ENCODE data around the gene PAX1.

PAX1 gene

GRCh38 chr20:21729316-21729715 lies 23.9 kb downstream of the PAX1 start:
- DNase-seq (ENCODE audit: low read depth) = no peak
- no peak for TF ChIP-seq CTCF (IDR thresholded peaks at IDR 0.05; ENCODE audit: control insufficient read depth, extremely low read depth, insufficient read depth)
- H3K4me3 ChIP-seq (ENCODE audit: low read depth, low read length) = no peak overlapping the region

- DNase-seq (ENCODE audit: low read depth) = no peak
- no peak overlapping the region for H3K4me3 ChIP-seq (ENCODE audit: low read depth, low read length)
- TF ChIP-seq CTCF (IDR thresholded peaks at IDR 0.05; ENCODE audit: control insufficient read depth, extremely low read depth, insufficient read depth) = no peak
Observed at GRCh38 chr20:21739161-21739560, 33.7 kb downstream of the PAX1 start.

GRCh38 chr20:21739682-21740081 lies 34.2 kb downstream of the PAX1 start:
- H3K4me3 ChIP-seq (ENCODE audit: low read depth, low read length) = no peak overlapping the region
- no peak for TF ChIP-seq CTCF (IDR thresholded peaks at IDR 0.05; ENCODE audit: control insufficient read depth, extremely low read depth, insufficient read depth)
- DNase-seq (ENCODE audit: low read depth) = no peak

GRCh38 chr20:21741266-21741665 lies 35.8 kb downstream of the PAX1 start:
- TF ChIP-seq CTCF (IDR thresholded peaks at IDR 0.05; ENCODE audit: control insufficient read depth, extremely low read depth, insufficient read depth) = no peak
- no peak for DNase-seq (ENCODE audit: low read depth)
- H3K4me3 ChIP-seq (ENCODE audit: low read depth, low read length) = no peak overlapping the region

- no peak for TF ChIP-seq CTCF (IDR thresholded peaks at IDR 0.05; ENCODE audit: control insufficient read depth, extremely low read depth, insufficient read depth)
- DNase-seq (ENCODE audit: low read depth) = no peak
Observed at GRCh38 chr20:21762646-21763045, 57.2 kb downstream of the PAX1 start.

GRCh38 chr20:21767200-21767738 lies 61.8 kb downstream of the PAX1 start:
- no peak for DNase-seq (ENCODE audit: low read depth)
- no peak overlapping the region for H3K4me3 ChIP-seq (ENCODE audit: low read depth, low read length)
- no peak for TF ChIP-seq CTCF (IDR thresholded peaks at IDR 0.05; ENCODE audit: control insufficient read depth, extremely low read depth, insufficient read depth)

More at GRCh38 chr20:21762646-21763045, 57.2 kb downstream of the PAX1 start:
- H3K4me3 ChIP-seq (ENCODE audit: low read depth, low read length) = no peak overlapping the region

- TF ChIP-seq CTCF (IDR thresholded peaks at IDR 0.05; ENCODE audit: control insufficient read depth, extremely low read depth, insufficient read depth) = 0 out of 2 replicates have a peak, but pooled peaks have one; percentile 1
- H3K4me3 ChIP-seq (ENCODE audit: low read depth, low read length) = no peak overlapping the region
- no peak for DNase-seq (ENCODE audit: low read depth)
Observed at GRCh38 chr20:21767739-21768223, 62.3 kb downstream of the PAX1 start.

Data from LNCaP clone FGC (cell line).